ENCODE data around the gene PSMD13. TPM values are rescaled to one million over a fixed set of nuclear protein-coding genes. Genes with fewer than 3 reads are reported as not detected.

Gene PSMD13
- total and polyA plus RNA-seq, 2 of the 13 experiments (the other 11 are each of a cell fraction or from before 2014, with no cell fraction given): 83.0 to 117 TPM

- no peaks in the 10 kb centered on the region for H4K20me1 ChIP-seq (ENCODE audit: insufficient read depth, low read length)
- H3K79me2 ChIP-seq (ENCODE audit: insufficient read depth, low read length): no peaks in the 10 kb centered on the region
- no peak overlapping the region for H3K4me3 ChIP-seq (replicated peaks in 1 of 3; ENCODE audit: insufficient read depth in 1 of 3, low read depth in 2 of 3, low read length in 3 of 3)
- intact Hi-C loops (cut with micrococcal nuclease; ENCODE audit: unreplicated experiment) (no loop called here), in situ Hi-C loops (cut with HindIII; ENCODE audit: extremely low pct_ligation_motif_present, low pct_unique_long_range_greater_than_20kb) (no loop called here)
- no peak overlapping the region for H3K9ac ChIP-seq (ENCODE audit: insufficient read depth, low read depth, low read length)
- H3K4me1 ChIP-seq (ENCODE audit: insufficient read depth, low read length): peaks cover 20% of the 10 kb centered on the region
- no peaks in the 10 kb centered on the region for H3K9me3 ChIP-seq (ENCODE audit: low read length)
- no peak overlapping the region for H2AFZ ChIP-seq (ENCODE audit: low read length)
- FAIRE-seq (no peak), ATAC-seq (no peak), DNase-seq (ENCODE audit: low spot score) (no peak)
- CTCF ChIA-PET (ENCODE audit: low intra/inter-chr PET ratio, low total read pairs): no interaction called here
- no peak for TF ChIP-seq ZMYM4 (CRISPR knock-in tag; IDR thresholded peaks at IDR 0.05)
- TF ChIP-seq, protein P1, sequence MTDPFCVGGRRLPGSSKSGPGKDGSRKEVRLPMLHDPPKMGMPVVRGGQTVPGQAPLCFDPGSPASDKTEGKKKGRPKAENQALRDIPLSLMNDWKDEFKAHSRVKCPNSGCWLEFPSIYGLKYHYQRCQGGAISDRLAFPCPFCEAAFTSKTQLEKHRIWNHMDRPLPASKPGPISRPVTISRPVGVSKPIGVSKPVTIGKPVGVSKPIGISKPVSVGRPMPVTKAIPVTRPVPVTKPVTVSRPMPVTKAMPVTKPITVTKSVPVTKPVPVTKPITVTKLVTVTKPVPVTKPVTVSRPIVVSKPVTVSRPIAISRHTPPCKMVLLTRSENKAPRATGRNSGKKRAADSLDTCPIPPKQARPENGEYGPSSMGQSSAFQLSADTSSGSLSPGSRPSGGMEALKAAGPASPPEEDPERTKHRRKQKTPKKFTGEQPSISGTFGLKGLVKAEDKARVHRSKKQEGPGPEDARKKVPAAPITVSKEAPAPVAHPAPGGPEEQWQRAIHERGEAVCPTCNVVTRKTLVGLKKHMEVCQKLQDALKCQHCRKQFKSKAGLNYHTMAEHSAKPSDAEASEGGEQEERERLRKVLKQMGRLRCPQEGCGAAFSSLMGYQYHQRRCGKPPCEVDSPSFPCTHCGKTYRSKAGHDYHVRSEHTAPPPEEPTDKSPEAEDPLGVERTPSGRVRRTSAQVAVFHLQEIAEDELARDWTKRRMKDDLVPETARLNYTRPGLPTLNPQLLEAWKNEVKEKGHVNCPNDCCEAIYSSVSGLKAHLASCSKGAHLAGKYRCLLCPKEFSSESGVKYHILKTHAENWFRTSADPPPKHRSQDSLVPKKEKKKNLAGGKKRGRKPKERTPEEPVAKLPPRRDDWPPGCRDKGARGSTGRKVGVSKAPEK (CRISPR knock-in tag; IDR thresholded peaks at IDR 0.05; ENCODE audit: borderline replicate concordance): no peak
- no peak for TF ChIP-seq ZNF34 (CRISPR knock-in tag; IDR thresholded peaks at IDR 0.05; ENCODE audit: borderline replicate concordance)
- TF ChIP-seq ARNT2 (CRISPR knock-in tag; IDR thresholded peaks at IDR 0.05; ENCODE audit: low read depth): no peak
- no peak for TF ChIP-seq KDM5B (CRISPR knock-in tag; IDR thresholded peaks at IDR 0.05; ENCODE audit: borderline replicate concordance)
- no peaks in the 10 kb centered on the region for H3K36me3 ChIP-seq (replicated peaks in 1 of 2; ENCODE audit: control insufficient read depth in 1 of 2, insufficient read depth in 2 of 2, low read length in 2 of 2)
- 84% methylated on average over 45 of the region's 79 CpGs for WGBS (ENCODE audit: low lambda C conversion rate)
- 0 out of 2 replicates have a peak overlapping the region, but pooled peaks have one; percentile 55 for H3K4me2 ChIP-seq (ENCODE audit: low read depth, low read length)
- peaks cover 7 to 76% of the 10 kb centered on the region in 2 experiments for H3K27me3 ChIP-seq (ENCODE audit: control insufficient read depth in 1 of 2, insufficient read depth in 2 of 2, low read length in 2 of 2)
- BruUV-seq (replicated peaks): no TSS peak
- H3K27ac ChIP-seq (ENCODE audit: extremely low read length, insufficient read depth, low read length): no peak overlapping the region
- POLR2A ChIA-PET: no interaction called here
Observed at GRCh38 chr11:280706-281485, 44.1 kb downstream of the PSMD13 start.

Measured in HepG2 (cell line).